GM23338 (cell line): ENCODE results near the gene TJP2. TPM values are rescaled to one million over a fixed set of nuclear protein-coding genes. Genes with fewer than 3 reads are reported as not detected.

Source experiments
- ATAC-seq: fragments of 200-7000 bp; cut with Tn5 transposase; 3 replicates; pipeline ENCODE4 v1.9.1; 2020
- DNase-seq: peaks from one replicate; pipeline ENCODE4 v3.0.0-alpha.2; 2015; ENCODE audit warnings: low spot score
- H2AFZ ChIP-seq: fragments of 200-600 bp; sonication (generic); 2 replicates; pipeline ENCODE4 v1.8.0; 2016; ENCODE audit warnings: antibody characterized with exemption, mild to moderate bottlenecking, moderate library complexity
- H3F3A ChIP-seq: fragments of 200-600 bp; sonication (generic); replicated peaks from 2 replicates; pipeline ENCODE4 v1.8.0; 2017; ENCODE audit warnings: antibody characterized with exemption, mixed run types, low read depth
- H3K27ac ChIP-seq: fragments of 200-600 bp; sonication (generic); 2 replicates; pipeline ENCODE4 v1.6.1; 2016; ENCODE audit warnings: low read depth
- H3K27me3 ChIP-seq: fragments of 200-600 bp; sonication (generic); 2 replicates; pipeline ENCODE4 v1.8.0; 2016; ENCODE audit warnings: mild to moderate bottlenecking, mixed run types, moderate library complexity; ENCODE audit not compliant: insufficient read depth
- H3K36me3 ChIP-seq: fragments of 200-600 bp; sonication (generic); 2 replicates; pipeline ENCODE4 v1.8.0; 2016; ENCODE audit warnings: mild to moderate bottlenecking; ENCODE audit not compliant: insufficient read depth
- H3K4me1 ChIP-seq: fragments of 200-600 bp; sonication (generic); 2 replicates; pipeline ENCODE4 v1.8.0; 2016; ENCODE audit warnings: mild to moderate bottlenecking, moderate library complexity; ENCODE audit not compliant: insufficient read depth
- H3K4me2 ChIP-seq: fragments of 200-600 bp; sonication (generic); 2 replicates; pipeline ENCODE4 v1.7.1; 2017; ENCODE audit warnings: mixed run types
- H3K4me3 ChIP-seq: fragments of 200-600 bp; sonication (generic); 2 replicates; pipeline ENCODE4 v1.6.1; 2016; ENCODE audit warnings: mixed run types
- H3K79me2 ChIP-seq: fragments of 200-600 bp; sonication (generic); replicated peaks from 2 replicates; pipeline ENCODE4 v1.8.0; 2017; ENCODE audit warnings: mild to moderate bottlenecking; ENCODE audit not compliant: insufficient read depth
- H3K9me2 ChIP-seq: fragments of 200-600 bp; sonication (generic); 2 replicates; pipeline ENCODE4 v1.8.0; 2017; ENCODE audit not compliant: insufficient read depth
- H4K20me1 ChIP-seq: fragments of 200-600 bp; sonication (generic); replicated peaks from 2 replicates; pipeline ENCODE4 v1.8.0; 2017; ENCODE audit warnings: mild to moderate bottlenecking; ENCODE audit not compliant: insufficient read depth
- H3K27ac Mint-ChIP-seq: 2 replicates; pipeline ENCODE4 v1.8.0; 2020; ENCODE audit warnings: inconsistent platforms, mild to moderate bottlenecking, moderate library complexity, mixed read lengths
- H3K27me3 Mint-ChIP-seq: 3 replicates; pipeline ENCODE4 v1.8.0; 2022; ENCODE audit warnings: low read depth, mild to moderate bottlenecking, moderate library complexity, mixed read lengths, inconsistent platforms; ENCODE audit not compliant: insufficient read depth, poor library complexity
- H3K36me3 Mint-ChIP-seq: 3 replicates; pipeline ENCODE4 v1.8.0; 2021; ENCODE audit warnings: low read depth, mild to moderate bottlenecking, inconsistent platforms, moderate library complexity, mixed read lengths
- H3K4me1 Mint-ChIP-seq: 3 replicates; pipeline ENCODE4 v1.8.0; 2020; ENCODE audit warnings: mild to moderate bottlenecking, inconsistent platforms, mixed read lengths
- H3K4me3 Mint-ChIP-seq: 3 replicates; pipeline ENCODE4 v1.8.0; 2021; ENCODE audit warnings: moderate library complexity, mild to moderate bottlenecking, inconsistent platforms, mixed read lengths
- H3K9me3 Mint-ChIP-seq: 3 replicates; pipeline ENCODE4 v1.8.0; 2020; ENCODE audit warnings: moderate library complexity, mild to moderate bottlenecking, inconsistent platforms, mixed read lengths
- EZH2phosphoT487 ChIP-seq: fragments of 200-600 bp; sonication (generic); IDR thresholded peaks from one replicate; pipeline ENCODE4 v1.8.1; 2018; ENCODE audit warnings: antibody characterized with exemption; ENCODE audit not compliant: unreplicated experiment
- POLR2AphosphoS5 ChIP-seq: IDR thresholded peaks from 2 replicates; pipeline ENCODE4 v1.6.1; 2016; ENCODE audit warnings: antibody characterized with exemption, low read depth
- STAT1 ChIP-seq: IDR thresholded peaks from one replicate; pipeline ENCODE4 v1.6.1; 2016; ENCODE audit warnings: antibody characterized with exemption; ENCODE audit not compliant: unreplicated experiment
- ZNF114 ChIP-seq: fragments of 250-450 bp; sonication (Bioruptor Pico); IDR thresholded peaks from 2 replicates; pipeline ENCODE4 v1.5.0; 2020; ENCODE audit warnings: mild to moderate bottlenecking, moderate library complexity
- ZNF331 ChIP-seq: fragments of 250-450 bp; sonication (Bioruptor Pico); IDR thresholded peaks from 2 replicates; pipeline ENCODE4 v1.5.0; 2020; ENCODE audit warnings: low read depth, mild to moderate bottlenecking, moderate library complexity
- polyA plus RNA-seq: library from polyadenylated mRNA; unstranded; fragments of >200 nt; fragmentation: Nextera tagmentation; extraction: Ambion mirVana; gene quantifications from 2 replicates; pipeline ENCODE4 v1.2.1, GENCODE V29; 2016
- total RNA-seq: library from RNA; depleted of rRNA; stranded (reverse); fragments of >200 nt; shearing (Covaris generic); gene quantifications from 2 replicates; pipeline ENCODE4 v1.2.3, GENCODE V29; 2014
- TF ChIP-seq, protein P1 (sequence below): IDR thresholded peaks from 2 replicates; pipeline ENCODE4 v1.6.1; 2016; ENCODE audit warnings: antibody characterized with exemption
- TF ChIP-seq, protein P2 (sequence below), 2 experiments: fragments of 200-600 bp in 1 of 2; sonication (generic) in 1 of 2; conservative IDR thresholded peaks; 2 replicates each; pipeline versions ENCODE4 v1.5.1 to v1.6.1; 2016 to 2017; ENCODE audit warnings: antibody characterized with exemption in 2 of 2, low read depth in 2 of 2, mild to moderate bottlenecking in 2 of 2, moderate library complexity in 1 of 2
- TF ChIP-seq, protein P3 (sequence below): IDR thresholded peaks from one replicate; pipeline ENCODE4 v1.6.1; 2018; ENCODE audit warnings: antibody characterized with exemption; ENCODE audit not compliant: unreplicated experiment
- TF ChIP-seq, protein P4 (sequence below): fragments of 250-450 bp; sonication (Bioruptor Pico); IDR thresholded peaks from 2 replicates; pipeline ENCODE4 v1.5.0; 2020; ENCODE audit warnings: mild to moderate bottlenecking, moderate library complexity

Gene TJP2
- total and polyA plus RNA-seq, 2 experiments from 2014 or later = 37.6 to 234 TPM

DNA sequence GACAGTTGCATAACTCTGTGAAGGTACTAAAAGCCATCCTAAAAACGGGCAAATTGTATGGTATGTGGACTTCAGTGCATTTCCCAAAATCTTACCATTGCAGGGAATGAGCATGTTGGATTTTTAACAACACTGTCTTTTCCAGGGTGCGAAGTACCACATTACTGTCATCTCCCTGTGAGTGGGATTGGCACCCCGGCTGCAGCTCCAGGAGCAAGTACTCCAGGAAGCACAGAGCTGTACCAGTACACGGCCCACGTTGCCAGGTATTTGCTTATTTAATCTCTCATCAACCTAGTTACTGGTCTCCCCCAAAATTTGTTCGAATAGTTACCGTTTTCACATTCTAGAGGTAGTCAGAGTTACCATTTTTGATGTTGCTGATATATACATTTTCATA lies 22.6 kb upstream of the TJP2 start (continued):
- TF ChIP-seq, protein P1, sequence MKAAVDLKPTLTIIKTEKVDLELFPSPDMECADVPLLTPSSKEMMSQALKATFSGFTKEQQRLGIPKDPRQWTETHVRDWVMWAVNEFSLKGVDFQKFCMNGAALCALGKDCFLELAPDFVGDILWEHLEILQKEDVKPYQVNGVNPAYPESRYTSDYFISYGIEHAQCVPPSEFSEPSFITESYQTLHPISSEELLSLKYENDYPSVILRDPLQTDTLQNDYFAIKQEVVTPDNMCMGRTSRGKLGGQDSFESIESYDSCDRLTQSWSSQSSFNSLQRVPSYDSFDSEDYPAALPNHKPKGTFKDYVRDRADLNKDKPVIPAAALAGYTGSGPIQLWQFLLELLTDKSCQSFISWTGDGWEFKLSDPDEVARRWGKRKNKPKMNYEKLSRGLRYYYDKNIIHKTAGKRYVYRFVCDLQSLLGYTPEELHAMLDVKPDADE = no peak
- TF ChIP-seq ZNF114 (CRISPR knock-in tag) (no peak), ZNF331 (CRISPR knock-in tag) (no peak)
- TF ChIP-seq, protein P2, sequence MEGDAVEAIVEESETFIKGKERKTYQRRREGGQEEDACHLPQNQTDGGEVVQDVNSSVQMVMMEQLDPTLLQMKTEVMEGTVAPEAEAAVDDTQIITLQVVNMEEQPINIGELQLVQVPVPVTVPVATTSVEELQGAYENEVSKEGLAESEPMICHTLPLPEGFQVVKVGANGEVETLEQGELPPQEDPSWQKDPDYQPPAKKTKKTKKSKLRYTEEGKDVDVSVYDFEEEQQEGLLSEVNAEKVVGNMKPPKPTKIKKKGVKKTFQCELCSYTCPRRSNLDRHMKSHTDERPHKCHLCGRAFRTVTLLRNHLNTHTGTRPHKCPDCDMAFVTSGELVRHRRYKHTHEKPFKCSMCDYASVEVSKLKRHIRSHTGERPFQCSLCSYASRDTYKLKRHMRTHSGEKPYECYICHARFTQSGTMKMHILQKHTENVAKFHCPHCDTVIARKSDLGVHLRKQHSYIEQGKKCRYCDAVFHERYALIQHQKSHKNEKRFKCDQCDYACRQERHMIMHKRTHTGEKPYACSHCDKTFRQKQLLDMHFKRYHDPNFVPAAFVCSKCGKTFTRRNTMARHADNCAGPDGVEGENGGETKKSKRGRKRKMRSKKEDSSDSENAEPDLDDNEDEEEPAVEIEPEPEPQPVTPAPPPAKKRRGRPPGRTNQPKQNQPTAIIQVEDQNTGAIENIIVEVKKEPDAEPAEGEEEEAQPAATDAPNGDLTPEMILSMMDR (conservative IDR thresholded peaks at IDR 0.05; ENCODE audit: low read depth in 2 of 2) = no peak

DNA sequence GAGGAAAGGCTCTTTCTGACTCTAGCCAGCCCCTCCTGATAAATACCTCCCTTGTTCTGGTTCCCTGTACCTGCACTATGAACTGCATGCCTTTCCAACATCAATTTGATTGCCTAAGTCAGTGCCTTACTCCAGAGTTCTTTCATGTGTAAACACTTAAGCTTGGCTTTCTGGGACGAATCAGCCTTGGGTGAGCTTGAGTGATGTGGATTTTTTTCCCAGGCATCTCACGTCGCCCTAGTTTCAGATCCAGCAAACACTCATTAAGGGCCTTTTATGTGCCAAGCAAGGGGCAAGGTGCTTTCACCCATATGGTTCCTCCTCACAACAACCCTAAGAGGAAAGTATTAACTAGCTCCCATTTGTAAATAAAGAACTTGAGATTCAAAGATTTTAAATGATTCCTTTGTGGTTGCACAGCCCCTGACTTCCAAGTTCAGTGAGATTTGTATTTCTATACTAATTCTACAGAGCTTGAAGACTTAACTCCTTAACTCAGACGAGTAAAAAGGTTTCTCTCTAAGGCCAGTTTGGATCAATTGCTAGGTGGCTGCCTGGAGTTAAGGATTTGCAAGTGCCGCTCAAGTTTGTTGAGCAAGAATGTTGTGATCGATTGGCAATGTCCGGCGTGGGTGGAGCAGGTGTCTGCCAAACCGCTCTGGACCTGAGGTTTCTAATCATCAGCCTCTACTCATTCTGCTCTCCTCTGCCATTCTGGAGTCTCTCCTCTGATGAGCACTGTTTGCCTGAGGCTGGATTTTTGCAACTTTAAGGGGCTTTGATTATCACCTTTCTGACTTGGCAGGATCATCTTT lies 20.2 kb upstream of the TJP2 start:
- Mint-ChIP-seq H3K9me3 (no peaks in the 10 kb centered on the region), H3K27me3 (peaks cover 9% of the 10 kb centered on the region), H3K4me1 (peaks cover 19% of the 10 kb centered on the region), H3K4me3 (no peak overlapping the region), H3K36me3 (peaks cover 53% of the 10 kb centered on the region), H3K27ac (no peak overlapping the region)
- peaks cover 7% of the 10 kb centered on the region; the same call in 1 of the 2 replicates for H3K4me1 ChIP-seq
- H3F3A ChIP-seq = peaks cover 7% of the 10 kb centered on the region; the same call in 1 of the 2 replicates
- no peak for ATAC-seq
- peaks cover 18% of the 10 kb centered on the region; the same call in 1 of the 2 replicates for H4K20me1 ChIP-seq
- H3K27me3 ChIP-seq = no peaks in the 10 kb centered on the region
- H3K79me2 ChIP-seq = peaks cover 70% of the 10 kb centered on the region
- no peak overlapping the region for H3K4me3 ChIP-seq
- peak overlapping the region; percentile 81 for H3K27ac ChIP-seq
- no peaks in the 10 kb centered on the region for H3K9me2 ChIP-seq
- TF ChIP-seq POLR2AphosphoS5 = no peak
- TF ChIP-seq, protein P3, sequence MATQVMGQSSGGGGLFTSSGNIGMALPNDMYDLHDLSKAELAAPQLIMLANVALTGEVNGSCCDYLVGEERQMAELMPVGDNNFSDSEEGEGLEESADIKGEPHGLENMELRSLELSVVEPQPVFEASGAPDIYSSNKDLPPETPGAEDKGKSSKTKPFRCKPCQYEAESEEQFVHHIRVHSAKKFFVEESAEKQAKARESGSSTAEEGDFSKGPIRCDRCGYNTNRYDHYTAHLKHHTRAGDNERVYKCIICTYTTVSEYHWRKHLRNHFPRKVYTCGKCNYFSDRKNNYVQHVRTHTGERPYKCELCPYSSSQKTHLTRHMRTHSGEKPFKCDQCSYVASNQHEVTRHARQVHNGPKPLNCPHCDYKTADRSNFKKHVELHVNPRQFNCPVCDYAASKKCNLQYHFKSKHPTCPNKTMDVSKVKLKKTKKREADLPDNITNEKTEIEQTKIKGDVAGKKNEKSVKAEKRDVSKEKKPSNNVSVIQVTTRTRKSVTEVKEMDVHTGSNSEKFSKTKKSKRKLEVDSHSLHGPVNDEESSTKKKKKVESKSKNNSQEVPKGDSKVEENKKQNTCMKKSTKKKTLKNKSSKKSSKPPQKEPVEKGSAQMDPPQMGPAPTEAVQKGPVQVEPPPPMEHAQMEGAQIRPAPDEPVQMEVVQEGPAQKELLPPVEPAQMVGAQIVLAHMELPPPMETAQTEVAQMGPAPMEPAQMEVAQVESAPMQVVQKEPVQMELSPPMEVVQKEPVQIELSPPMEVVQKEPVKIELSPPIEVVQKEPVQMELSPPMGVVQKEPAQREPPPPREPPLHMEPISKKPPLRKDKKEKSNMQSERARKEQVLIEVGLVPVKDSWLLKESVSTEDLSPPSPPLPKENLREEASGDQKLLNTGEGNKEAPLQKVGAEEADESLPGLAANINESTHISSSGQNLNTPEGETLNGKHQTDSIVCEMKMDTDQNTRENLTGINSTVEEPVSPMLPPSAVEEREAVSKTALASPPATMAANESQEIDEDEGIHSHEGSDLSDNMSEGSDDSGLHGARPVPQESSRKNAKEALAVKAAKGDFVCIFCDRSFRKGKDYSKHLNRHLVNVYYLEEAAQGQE = no peak
- TF ChIP-seq STAT1 = no peak
- TF ChIP-seq ZNF331 (CRISPR knock-in tag) = no peak
- TF ChIP-seq, protein P4, sequence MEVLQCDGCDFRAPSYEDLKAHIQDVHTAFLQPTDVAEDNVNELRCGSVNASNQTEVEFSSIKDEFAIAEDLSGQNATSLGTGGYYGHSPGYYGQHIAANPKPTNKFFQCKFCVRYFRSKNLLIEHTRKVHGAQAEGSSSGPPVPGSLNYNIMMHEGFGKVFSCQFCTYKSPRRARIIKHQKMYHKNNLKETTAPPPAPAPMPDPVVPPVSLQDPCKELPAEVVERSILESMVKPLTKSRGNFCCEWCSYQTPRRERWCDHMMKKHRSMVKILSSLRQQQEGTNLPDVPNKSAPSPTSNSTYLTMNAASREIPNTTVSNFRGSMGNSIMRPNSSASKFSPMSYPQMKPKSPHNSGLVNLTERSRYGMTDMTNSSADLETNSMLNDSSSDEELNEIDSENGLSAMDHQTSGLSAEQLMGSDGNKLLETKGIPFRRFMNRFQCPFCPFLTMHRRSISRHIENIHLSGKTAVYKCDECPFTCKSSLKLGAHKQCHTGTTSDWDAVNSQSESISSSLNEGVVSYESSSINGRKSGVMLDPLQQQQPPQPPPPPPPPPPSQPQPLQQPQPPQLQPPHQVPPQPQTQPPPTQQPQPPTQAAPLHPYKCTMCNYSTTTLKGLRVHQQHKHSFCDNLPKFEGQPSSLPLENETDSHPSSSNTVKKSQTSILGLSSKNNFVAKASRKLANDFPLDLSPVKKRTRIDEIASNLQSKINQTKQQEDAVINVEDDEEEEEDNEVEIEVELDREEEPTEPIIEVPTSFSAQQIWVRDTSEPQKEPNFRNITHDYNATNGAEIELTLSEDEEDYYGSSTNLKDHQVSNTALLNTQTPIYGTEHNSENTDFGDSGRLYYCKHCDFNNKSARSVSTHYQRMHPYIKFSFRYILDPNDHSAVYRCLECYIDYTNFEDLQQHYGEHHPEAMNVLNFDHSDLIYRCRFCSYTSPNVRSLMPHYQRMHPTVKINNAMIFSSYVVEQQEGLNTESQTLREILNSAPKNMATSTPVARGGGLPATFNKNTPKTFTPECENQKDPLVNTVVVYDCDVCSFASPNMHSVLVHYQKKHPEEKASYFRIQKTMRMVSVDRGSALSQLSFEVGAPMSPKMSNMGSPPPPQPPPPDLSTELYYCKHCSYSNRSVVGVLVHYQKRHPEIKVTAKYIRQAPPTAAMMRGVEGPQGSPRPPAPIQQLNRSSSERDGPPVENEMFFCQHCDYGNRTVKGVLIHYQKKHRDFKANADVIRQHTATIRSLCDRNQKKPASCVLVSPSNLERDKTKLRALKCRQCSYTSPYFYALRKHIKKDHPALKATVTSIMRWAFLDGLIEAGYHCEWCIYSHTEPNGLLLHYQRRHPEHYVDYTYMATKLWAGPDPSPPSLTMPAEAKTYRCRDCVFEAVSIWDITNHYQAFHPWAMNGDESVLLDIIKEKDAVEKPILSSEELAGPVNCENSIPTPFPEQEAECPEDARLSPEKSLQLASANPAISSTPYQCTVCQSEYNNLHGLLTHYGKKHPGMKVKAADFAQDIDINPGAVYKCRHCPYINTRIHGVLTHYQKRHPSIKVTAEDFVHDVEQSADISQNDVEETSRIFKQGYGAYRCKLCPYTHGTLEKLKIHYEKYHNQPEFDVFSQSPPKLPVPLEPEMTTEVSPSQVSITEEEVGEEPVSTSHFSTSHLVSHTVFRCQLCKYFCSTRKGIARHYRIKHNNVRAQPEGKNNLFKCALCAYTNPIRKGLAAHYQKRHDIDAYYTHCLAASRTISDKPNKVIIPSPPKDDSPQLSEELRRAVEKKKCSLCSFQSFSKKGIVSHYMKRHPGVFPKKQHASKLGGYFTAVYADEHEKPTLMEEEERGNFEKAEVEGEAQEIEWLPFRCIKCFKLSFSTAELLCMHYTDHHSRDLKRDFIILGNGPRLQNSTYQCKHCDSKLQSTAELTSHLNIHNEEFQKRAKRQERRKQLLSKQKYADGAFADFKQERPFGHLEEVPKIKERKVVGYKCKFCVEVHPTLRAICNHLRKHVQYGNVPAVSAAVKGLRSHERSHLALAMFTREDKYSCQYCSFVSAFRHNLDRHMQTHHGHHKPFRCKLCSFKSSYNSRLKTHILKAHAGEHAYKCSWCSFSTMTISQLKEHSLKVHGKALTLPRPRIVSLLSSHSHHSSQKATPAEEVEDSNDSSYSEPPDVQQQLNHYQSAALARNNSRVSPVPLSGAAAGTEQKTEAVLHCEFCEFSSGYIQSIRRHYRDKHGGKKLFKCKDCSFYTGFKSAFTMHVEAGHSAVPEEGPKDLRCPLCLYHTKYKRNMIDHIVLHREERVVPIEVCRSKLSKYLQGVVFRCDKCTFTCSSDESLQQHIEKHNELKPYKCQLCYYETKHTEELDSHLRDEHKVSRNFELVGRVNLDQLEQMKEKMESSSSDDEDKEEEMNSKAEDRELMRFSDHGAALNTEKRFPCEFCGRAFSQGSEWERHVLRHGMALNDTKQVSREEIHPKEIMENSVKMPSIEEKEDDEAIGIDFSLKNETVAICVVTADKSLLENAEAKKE = no peak
- no peak for TF ChIP-seq EZH2phosphoT487
- H3K36me3 ChIP-seq = peaks cover 8% of the 10 kb centered on the region; the same call in 1 of the 2 replicates
- no peak overlapping the region for H3K4me2 ChIP-seq
- H2AFZ ChIP-seq = no peak overlapping the region
- DNase-seq = no peak
